ENCODE measurements around the gene ABR.

The ABR gene

GRCh38 chr17:1179818-1180742 lies at the start of gene ABR:
ABR (minus strand) TSS chr17:1179981; CDS start chr17:1179727, 254 bp downstream.
- no peak for FAIRE-seq

GRCh38 chr17:1229349-1229899 lies 49.6 kb upstream of the ABR start:
- no peak for FAIRE-seq

DNA sequence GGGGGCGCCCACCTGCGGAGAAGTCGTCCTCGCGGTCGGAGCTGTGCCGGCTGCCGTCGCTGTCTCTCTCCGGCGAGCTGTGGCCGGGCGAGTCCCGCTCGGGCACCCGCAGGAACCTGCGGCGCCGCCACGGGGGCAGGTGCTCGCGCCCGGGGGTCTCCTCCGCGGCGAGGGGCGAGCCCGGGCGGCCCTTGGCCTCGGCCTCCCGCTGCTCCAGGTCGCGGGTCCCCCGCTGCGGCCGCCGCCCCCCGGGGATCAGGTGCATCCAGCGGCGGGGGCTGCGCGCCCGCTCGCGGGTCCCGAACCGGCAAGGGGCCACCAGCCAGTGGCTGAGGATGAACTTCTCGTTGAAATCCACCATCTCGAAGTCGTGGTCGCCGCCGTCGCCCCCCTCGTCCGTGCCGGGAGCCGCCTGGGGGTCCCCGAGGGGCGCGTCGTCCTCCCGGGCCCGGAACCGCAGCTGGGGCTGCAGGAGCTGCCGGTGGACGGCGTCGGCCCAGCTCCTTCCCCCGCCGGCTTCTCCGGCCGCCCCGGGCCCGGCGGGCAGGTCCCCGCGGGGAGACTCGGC lies 49.1 kb upstream of the ABR start:
- no peak for FAIRE-seq

DNA sequence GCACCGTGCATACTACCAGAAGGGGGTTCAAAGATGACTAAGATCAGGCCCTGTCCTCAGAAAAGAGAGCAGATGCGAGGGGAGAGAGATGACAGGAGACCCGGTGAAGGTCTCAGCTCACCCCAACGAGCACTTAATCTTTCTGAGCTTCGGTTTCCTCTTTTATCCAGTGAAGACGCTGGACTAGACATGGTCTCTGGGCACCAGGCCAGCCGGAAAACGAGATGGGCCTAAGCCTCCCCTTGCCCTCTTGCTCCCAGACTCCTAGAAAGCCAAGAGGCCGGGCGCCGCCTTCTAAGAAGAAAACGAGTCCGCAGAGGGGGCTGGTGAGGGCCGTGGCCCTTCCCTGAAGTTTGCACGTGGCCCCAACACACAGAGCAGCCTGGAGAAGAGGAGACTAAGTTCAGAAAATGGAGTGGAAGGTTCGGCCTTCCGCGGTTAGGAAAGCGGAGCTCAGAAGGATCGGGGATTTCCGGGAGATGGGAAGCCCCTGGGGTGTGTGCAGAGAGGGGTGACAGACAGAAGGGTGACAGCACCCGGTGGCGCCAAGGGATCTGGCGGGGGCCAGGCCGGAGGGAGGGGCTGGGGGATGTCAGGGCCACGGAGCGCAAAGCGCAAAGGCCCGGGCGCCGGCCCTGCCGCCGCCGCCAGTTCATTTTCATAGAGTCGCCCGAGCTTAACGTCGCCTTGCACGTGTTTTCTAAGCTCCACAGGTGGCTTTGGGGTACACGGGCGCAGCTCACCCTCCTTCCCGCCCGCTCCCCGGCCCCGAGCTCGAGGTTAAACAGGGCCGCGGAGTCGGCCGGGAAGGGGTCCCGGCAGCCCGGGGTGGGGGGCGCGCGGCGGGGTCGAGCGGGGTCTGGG lies 48.4 kb upstream of the ABR start:
- no peak for FAIRE-seq

DNA sequence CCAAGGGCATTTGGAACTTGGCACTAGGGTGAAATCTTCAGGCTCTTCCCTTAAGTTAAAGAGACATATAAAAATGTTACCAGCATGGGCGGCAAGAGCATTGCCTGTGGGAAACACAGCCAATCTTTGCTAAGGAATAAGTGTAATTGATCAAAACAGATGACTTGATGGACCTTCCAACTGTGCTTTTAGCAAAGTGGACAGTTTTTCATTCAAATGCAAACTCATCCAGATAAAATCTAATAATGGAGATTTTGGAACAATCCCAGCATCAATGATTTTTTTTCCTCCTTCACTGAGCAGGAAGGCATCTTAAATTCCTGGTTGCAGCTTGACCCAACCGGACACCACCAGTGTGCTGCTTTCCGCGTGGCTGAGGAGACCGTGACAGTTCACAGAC lies 47.6 kb upstream of the ABR start:
- FAIRE-seq, result no peak

GRCh38 chr17:1226308-1226707 lies 46.5 kb upstream of the ABR start:
- no peak for FAIRE-seq

- FAIRE-seq, result no peak
Measured at GRCh38 chr17:1224330-1224729, 44.5 kb upstream of the ABR start.

DNA sequence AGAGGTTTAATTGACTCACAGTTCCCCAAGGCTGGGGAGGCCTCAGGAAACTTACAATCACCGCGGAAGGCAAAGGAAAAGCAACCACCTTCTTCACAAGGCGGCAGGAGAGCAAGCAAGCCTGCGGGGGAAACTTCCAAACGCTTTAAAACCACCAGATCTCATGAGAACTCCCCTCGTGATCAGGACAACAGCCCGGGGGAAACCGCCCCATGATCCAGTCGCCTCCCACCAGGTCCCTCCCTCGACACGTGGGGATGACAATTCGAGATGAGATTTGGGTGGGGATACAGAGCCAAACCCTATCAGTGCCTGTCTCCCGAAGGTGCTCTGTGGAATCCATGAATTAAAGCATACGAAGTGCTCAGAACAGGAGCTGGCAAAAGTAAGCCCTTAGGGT lies 43.9 kb upstream of the ABR start:
- no peak for FAIRE-seq

DNA sequence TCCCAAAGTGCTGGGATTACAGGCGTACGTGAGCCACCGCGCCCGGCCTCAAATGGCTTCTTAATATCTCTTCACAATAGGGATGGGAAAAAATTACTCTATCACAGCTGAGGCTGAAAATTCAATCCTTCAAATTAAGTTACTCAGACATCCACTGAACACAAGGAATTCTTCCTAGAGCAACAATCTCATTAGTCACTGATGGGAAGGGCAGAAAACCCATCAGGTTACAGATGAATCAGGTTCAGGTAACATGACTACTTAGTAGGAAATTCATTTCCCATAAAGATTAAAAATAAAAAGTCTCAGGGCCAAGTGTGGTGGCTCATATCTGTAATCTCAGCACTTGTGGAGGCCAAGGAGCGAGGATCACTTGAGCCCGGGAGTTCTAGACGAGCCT lies 42.5 kb upstream of the ABR start:
- no peak for FAIRE-seq

- FAIRE-seq, result no peak
Measured at GRCh38 chr17:1221209-1221608, 41.4 kb upstream of the ABR start.

DNA sequence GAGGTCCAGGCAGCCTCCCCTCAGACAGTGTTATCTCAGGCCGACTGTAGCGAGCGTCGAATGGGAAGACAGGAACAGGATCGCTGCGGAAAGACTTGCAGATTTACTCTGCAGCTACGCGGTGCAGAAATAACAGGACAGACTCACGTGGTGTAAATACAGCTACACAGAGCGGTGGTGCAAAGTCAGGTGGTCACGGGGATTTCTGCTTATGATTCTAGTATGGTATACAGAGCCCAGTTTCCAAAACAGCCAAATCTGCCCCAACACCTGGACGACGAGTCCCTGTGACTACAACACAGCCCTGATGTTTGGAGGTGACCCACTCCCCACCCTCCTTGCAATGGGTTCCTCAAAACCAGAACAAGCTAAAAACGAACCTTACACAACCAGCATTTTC lies 40.6 kb upstream of the ABR start:
- FAIRE-seq, result no peak

DNA sequence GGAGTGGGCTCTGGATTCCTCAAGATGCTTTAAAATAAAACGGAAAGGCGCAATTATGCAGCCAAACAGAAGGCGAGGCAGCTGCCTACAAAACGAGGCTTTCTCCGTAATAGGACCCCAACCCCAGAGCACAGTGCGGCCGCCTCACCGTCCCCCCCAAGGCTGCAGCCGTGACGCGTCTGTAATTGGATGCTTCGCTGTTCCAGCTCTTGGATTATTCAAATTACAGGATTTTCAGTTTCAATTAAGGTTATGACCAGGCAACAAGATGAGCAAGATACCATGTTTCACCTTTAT lies 37.3 kb upstream of the ABR start:
- no peak for FAIRE-seq

DNA sequence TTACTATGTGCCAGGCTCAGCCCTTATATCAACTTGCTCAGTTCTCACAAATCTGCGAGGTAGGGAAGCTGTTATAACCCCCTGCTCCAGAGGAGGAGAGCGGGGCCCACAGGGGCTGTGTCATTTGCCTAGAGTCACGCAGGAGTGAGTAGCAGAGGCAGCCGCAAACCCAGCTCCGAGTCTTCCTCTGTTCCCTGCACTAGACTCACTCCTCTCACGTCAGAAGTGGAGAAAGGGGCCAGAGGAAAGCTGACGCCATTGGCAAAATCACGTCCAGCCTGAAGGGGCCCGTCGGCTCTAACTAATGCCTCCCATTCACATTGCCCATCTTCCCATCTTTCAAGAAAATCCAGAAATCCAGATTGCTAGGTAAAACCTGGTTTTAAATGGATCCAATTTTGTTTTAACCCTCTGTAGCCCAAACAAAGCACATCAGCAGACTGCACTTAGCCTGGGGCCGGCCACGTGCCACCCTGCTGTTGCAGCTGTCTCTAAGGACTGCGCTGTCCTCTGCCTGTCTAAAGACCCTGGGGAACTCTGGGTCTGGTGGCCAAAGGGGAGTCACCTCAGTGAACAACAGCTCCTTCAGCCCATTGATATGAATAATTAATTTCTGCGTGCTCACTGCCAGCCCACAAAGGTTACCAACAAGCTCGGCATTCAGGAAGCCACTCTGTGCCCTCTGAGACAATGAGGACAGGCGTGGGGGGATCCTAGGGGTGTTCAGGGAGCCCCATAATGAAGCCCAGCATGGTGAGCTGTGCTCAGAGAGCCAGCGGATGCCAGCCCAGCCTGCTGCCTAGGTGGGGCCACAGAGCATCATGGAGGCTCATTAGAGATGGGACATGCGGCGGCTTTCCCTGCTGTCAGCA lies 36.7 kb upstream of the ABR start:
- FAIRE-seq, result no peak

- FAIRE-seq, result no peak
Measured at GRCh38 chr17:1212946-1213345, 33.2 kb upstream of the ABR start.

GRCh38 chr17:1211287-1211686 lies 31.5 kb upstream of the ABR start:
- FAIRE-seq, result no peak

DNA sequence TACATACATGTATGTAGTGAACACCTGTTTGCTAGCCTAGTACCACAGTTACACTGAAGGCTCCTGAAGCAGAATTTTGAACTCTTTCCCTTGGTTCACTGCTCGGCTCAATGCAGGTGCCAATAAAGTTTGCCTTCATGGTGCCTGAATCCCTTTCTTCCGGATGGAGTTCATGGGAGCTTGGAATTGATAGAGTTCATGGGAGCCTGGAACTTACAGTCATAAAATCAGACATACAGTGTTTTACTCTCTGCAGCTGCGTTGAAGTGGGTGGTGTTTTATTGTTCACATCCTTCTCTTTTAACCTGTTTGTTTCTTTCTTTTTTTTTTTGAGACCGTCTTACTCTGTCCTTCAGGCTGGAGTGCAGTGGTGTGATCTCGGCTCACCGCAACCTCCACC lies 29.2 kb upstream of the ABR start:
- no peak for FAIRE-seq

- no peak for FAIRE-seq
Measured at GRCh38 chr17:1206026-1206777, 26.4 kb upstream of the ABR start.

GRCh38 chr17:1203967-1204291 lies 24.1 kb upstream of the ABR start:
- FAIRE-seq, result no peak

GRCh38 chr17:1203111-1203966 lies 23.6 kb upstream of the ABR start:
- no peak for FAIRE-seq

DNA sequence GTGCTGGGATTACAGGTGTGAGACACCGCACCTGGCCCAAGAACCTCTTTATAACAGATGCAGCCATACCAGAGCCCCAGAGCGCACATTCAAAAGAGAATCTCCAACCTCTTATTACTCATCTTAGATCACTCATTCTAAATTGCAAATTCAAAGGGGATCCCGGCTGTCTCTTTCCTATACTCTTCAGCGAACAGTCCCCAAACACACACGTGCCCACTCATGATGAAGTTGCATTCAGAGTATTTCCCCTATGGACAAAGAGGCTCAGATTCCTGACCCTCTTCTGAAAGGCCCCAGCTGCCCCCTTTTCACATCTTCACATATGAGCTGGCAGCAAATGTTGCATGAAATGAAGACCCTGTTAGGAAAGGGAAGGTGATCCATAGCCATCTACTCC lies 22.5 kb upstream of the ABR start:
- FAIRE-seq, result no peak

GRCh38 chr17:1201132-1201702 lies 21.4 kb upstream of the ABR start:
- no peak for FAIRE-seq
